SK-N-SH (cell line): ENCODE measurements around the gene RIN3. TPM values are rescaled to one million over a fixed set of nuclear protein-coding genes. Genes with fewer than 3 reads are reported as not detected.

Experiments
- CTCF ChIA-PET: fragments of 300-600, 350-600 bp; formaldehyde crosslinking; extraction: SDS; loops from one replicate; lab custom pipeline; 2021; lab: Yijun Ruan, JAX
- POLR2A ChIA-PET: fragments of 350-600 bp; sonication (Branson Sonifier 250); formaldehyde crosslinking; extraction: SDS; loops from one replicate; lab custom pipeline; 2020; ENCODE audit warnings: antibody characterized with exemption, inconsistent platforms; lab: Yijun Ruan, JAX
- DNase-seq: peaks from one replicate; pipeline ENCODE4 v3.0.0; 2012
- H2AFZ ChIP-seq: fragments of 200-600 bp; sonication (generic); 2 replicates; pipeline ENCODE4 v1.8.1; 2016; ENCODE audit warnings: antibody characterized with exemption, mild to moderate bottlenecking, low read depth
- H3F3A ChIP-seq: fragments of 200-600 bp; sonication (generic); replicated peaks from 2 replicates; pipeline ENCODE3; 2016; ENCODE audit warnings: antibody characterized with exemption, mild to moderate bottlenecking; ENCODE audit not compliant: insufficient read depth
- H3K27ac ChIP-seq, 2 experiments: fragments of 200-500 bp in 1 of 2; fragments of 200-600 bp in 1 of 2; sonication (Bioruptor generic) in 1 of 2; sonication (generic), shearing (Covaris generic) in 1 of 2; 2 replicates each; pipeline versions ENCODE4 v1.5.1 to v1.6.1; 2014 to 2016; ENCODE audit warnings: low read depth in 2 of 2, inconsistent platforms in 1 of 2, low read length in 1 of 2, mild to moderate bottlenecking in 1 of 2, mixed read lengths in 1 of 2
- H3K27me3 ChIP-seq: fragments of 200-600 bp; sonication (generic), shearing (Covaris generic); 2 replicates; pipeline ENCODE4 v1.6.1; 2016; ENCODE audit warnings: mixed run types; ENCODE audit not compliant: insufficient read depth
- H3K36me3 ChIP-seq, 2 experiments: fragments of 200-500 bp in 1 of 2; fragments of 200-600 bp in 1 of 2; sonication (Bioruptor generic) in 1 of 2; sonication (generic) in 1 of 2; replicated peaks in 1 of 2; 2 replicates each; pipeline versions ENCODE3 to v1.5.1; 2014 to 2016; ENCODE audit warnings: low read length in 1 of 2, mild to moderate bottlenecking in 1 of 2; ENCODE audit not compliant: insufficient read depth in 2 of 2, control insufficient read depth in 1 of 2
- H3K4me1 ChIP-seq, 2 experiments: fragments of 200-500 bp in 1 of 2; fragments of 200-600 bp in 1 of 2; sonication (Bioruptor generic) in 1 of 2; sonication (generic), shearing (Covaris generic) in 1 of 2; 2 replicates each; pipeline versions ENCODE4 v1.5.1 to v1.6.1; 2014 to 2016; ENCODE audit warnings: low read depth in 1 of 2, low read length in 1 of 2, mixed run types in 1 of 2; ENCODE audit not compliant: insufficient read depth in 2 of 2, control insufficient read depth in 1 of 2
- H3K4me2 ChIP-seq: fragments of 200-600 bp; sonication (generic), shearing (Covaris generic); 2 replicates; pipeline ENCODE4 v1.6.1; 2017; ENCODE audit warnings: mixed run types
- H3K4me3 ChIP-seq, 2 experiments: fragments of 200-500 bp in 1 of 2; fragments of 200-600 bp in 1 of 2; sonication (Bioruptor generic) in 1 of 2; sonication (generic), shearing (Covaris generic) in 1 of 2; 2 replicates each; pipeline versions ENCODE4 v1.5.1 to v1.8.1; 2014 to 2016; ENCODE audit warnings: low read depth in 2 of 2, inconsistent platforms in 1 of 2, low read length in 1 of 2, mild to moderate bottlenecking in 1 of 2, mixed read lengths in 1 of 2, moderate library complexity in 1 of 2
- H3K79me2 ChIP-seq: fragments of 200-600 bp; sonication (generic); 2 replicates; pipeline ENCODE4 v1.8.1; 2017; ENCODE audit warnings: mild to moderate bottlenecking; ENCODE audit not compliant: insufficient read depth
- H3K9ac ChIP-seq: fragments of 200-600 bp; sonication (generic); 2 replicates; pipeline ENCODE4 v1.6.1; 2017; ENCODE audit warnings: mixed run types
- H3K9me2 ChIP-seq: fragments of 200-600 bp; sonication (generic); 2 replicates; pipeline ENCODE4 v1.6.1; 2017; ENCODE audit warnings: mixed run types
- H3K9me3 ChIP-seq: fragments of 200-600 bp; sonication (generic); 2 replicates; pipeline ENCODE4 v1.6.1; 2017; ENCODE audit warnings: mixed run types, mild to moderate bottlenecking, moderate library complexity
- H4K20me1 ChIP-seq: fragments of 200-600 bp; sonication (generic); 2 replicates; pipeline ENCODE4 v1.6.1; 2017; ENCODE audit warnings: mild to moderate bottlenecking, mixed run types; ENCODE audit not compliant: insufficient read depth
- CTCF ChIP-seq: fragments of 200-600 bp; sonication (generic); IDR thresholded peaks from 2 replicates; pipeline ENCODE4 v1.6.1; 2017; ENCODE audit warnings: antibody characterized with exemption, mild to moderate bottlenecking, moderate library complexity
- EP300 ChIP-seq, 2 experiments: IDR thresholded peaks; 2 replicates each; pipeline versions ENCODE4 v1.4.0 to v1.6.1; 2012; ENCODE audit warnings: borderline replicate concordance in 1 of 2, low read depth in 1 of 2, low read length in 1 of 2
- EZH2phosphoT487 ChIP-seq: fragments of 200-600 bp; sonication (generic); IDR thresholded peaks from 2 replicates; pipeline ENCODE4 v1.6.1; 2017; ENCODE audit warnings: low read depth, mixed run types, mild to moderate bottlenecking, antibody characterized with exemption, moderate library complexity, borderline replicate concordance
- GABPA ChIP-seq: IDR thresholded peaks from 2 replicates; pipeline ENCODE4 v1.4.0; 2012; ENCODE audit warnings: low read depth, mild to moderate bottlenecking
- MXI1 ChIP-seq: IDR thresholded peaks from 2 replicates; pipeline ENCODE4 v1.6.1; 2012; ENCODE audit warnings: mild to moderate bottlenecking, low read depth, low read length, improper control_type of control experiment
- NFIC ChIP-seq: IDR thresholded peaks from 2 replicates; pipeline ENCODE4 v1.4.0; 2012; ENCODE audit warnings: borderline replicate concordance
- RAD21 ChIP-seq: IDR thresholded peaks from 2 replicates; pipeline ENCODE4 v1.6.1; 2012; ENCODE audit warnings: mild to moderate bottlenecking, low read length
- RFX5 ChIP-seq: IDR thresholded peaks from 2 replicates; pipeline ENCODE4 v1.6.1; 2012; ENCODE audit warnings: mild to moderate bottlenecking, improper control_type of control experiment, low read length
- SMC3 ChIP-seq: IDR thresholded peaks from 2 replicates; pipeline ENCODE4 v1.6.1; 2012; ENCODE audit warnings: low read depth, low read length, improper control_type of control experiment
- TAF1 ChIP-seq: IDR thresholded peaks from 2 replicates; pipeline ENCODE4 v1.6.1; 2012; ENCODE audit warnings: low read depth, mild to moderate bottlenecking, low read length, moderate library complexity, borderline replicate concordance
- WGBS: methylation state at CpG from one replicate; pipeline ENCODE4 v1.1.6; 2017; ENCODE audit warnings: low lambda C conversion rate; 5-methylcytosine and 5-hydroxymethylcytosine counted together
- polyA plus RNA-seq, 3 experiments: library from polyadenylated mRNA; depleted of rRNA; stranded (reverse); fragments of >200 nt; gene quantifications; 2 replicates each; pipeline ENCODE4 v1.2.3, GENCODE V29; 2012

Gene RIN3
- polyA plus RNA-seq, 1 of the 3 experiments (the other 2 are of a cell fraction), result 12.4 TPM

- no peaks in the 10 kb centered on the region for H3F3A ChIP-seq
- peaks cover 7 to 25% of the 10 kb centered on the region in 2 experiments; a peak in 1 of 4 replicates for H3K4me1 ChIP-seq
- no peaks in the 10 kb centered on the region for H3K79me2 ChIP-seq
- 73% methylated on average over 9 of the region's 13 CpGs for WGBS
- peaks cover 0 to 10% of the 10 kb centered on the region in 2 experiments for H3K36me3 ChIP-seq
- ChIA-PET CTCF (interaction anchor here (0.6 to 8.0 kb wide), 20 partner anchors 8 to 597 kb away, joined by 3 to 186 read pairs (median 4); partner anchors contain the start of genes GOLGA5 and LGMN), POLR2A (no interaction called here)
- H3K9me2 ChIP-seq, result no peaks in the 10 kb centered on the region
- H3K9ac ChIP-seq, result no peak overlapping the region
- DNase-seq, result peak; percentile 74
- no peak overlapping the region for H3K4me3 ChIP-seq
- no peak overlapping the region for H3K27ac ChIP-seq
- H3K4me2 ChIP-seq, result no peak overlapping the region
- no peak overlapping the region for H2AFZ ChIP-seq
- peak; percentile 58 for TF ChIP-seq RAD21
- TF ChIP-seq RFX5, result no peak
- TF ChIP-seq NFIC, result peak; percentile 28; the same call in 1 of the 2 replicates
- no peak for TF ChIP-seq GABPA
- peak; percentile 45 for TF ChIP-seq SMC3
- TF ChIP-seq CTCF, result peak; percentile 61
- TF ChIP-seq, all 33 proteins: peak for 4
- Histone ChIP-seq H3K9me3 (no peaks in the 10 kb centered on the region), H3K27me3 (no peaks in the 10 kb centered on the region), H4K20me1 (no peaks in the 10 kb centered on the region)
Observed at GRCh38 chr14:92690171-92691011, 176.8 kb downstream of the RIN3 start.

DNA sequence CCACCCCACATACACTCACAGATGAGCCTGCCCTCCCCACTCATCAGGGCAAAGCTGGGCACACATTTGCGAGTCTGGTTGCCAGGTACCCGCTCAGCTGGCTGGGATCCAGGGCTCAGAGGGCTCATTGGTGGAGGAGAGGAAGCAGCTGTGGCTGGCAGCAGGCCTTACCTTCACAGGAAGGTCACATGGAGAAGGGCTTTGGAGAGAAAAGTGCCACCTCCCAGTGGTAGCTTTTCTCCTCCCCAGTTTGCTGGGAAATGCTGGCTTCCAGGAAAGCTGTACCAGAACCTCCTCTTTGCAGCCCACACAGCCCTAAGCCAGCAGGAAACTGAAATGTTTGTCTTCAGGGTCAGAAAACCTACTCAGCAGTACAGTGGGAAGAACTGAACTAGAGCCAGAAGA is 179.2 kb downstream of the RIN3 start:
- CTCF ChIA-PET, result interaction anchor here (0.8 to 0.9 kb wide), 2 partner anchors 16 to 92 kb away, joined by 3 read pairs; no protein-coding TSS in a partner anchor

More for the DNA sequence above, 179.2 kb downstream of the RIN3 start:
- Histone ChIP-seq H3K27ac (no peak overlapping the region), H3K9ac (no peak overlapping the region), H2AFZ (no peak overlapping the region), H3K4me3 (no peak overlapping the region), H3K4me1 (peaks cover 7 to 15% of the 10 kb centered on the region in 2 experiments; a peak in 1 of 4 replicates), H4K20me1 (no peaks in the 10 kb centered on the region), H3F3A (no peaks in the 10 kb centered on the region), H3K9me3 (no peaks in the 10 kb centered on the region), H3K79me2 (no peaks in the 10 kb centered on the region), H3K4me2 (no peak overlapping the region), H3K9me2 (no peaks in the 10 kb centered on the region), H3K36me3 (peaks cover 0 to 4% of the 10 kb centered on the region in 2 experiments), H3K27me3 (no peaks in the 10 kb centered on the region)
- 55% methylated on average over 2 of the region's 2 CpGs for WGBS
- no peak for TF ChIP-seq EZH2phosphoT487
- TF ChIP-seq RAD21, result no peak
- TF ChIP-seq MXI1, result no peak
- TF ChIP-seq TAF1, result no peak
- TF ChIP-seq EP300 (IDR thresholded peaks at IDR 0.05; ENCODE audit: borderline replicate concordance in 1 of 2, low read depth in 1 of 2, low read length in 1 of 2), result no peak
- no peak for TF ChIP-seq GABPA
- no peak for TF ChIP-seq NFIC
- POLR2A ChIA-PET, result no interaction called here
- peak; percentile 61 for DNase-seq
